A549 (cell line): ENCODE data around the gene PRSS50. TPM values are rescaled to one million over a fixed set of nuclear protein-coding genes. Genes with fewer than 3 reads are reported as not detected.

Experiments
- ATAC-seq, 2 experiments: fragments of 200-7000 bp in 1 of 2; fragments of >200 bp in 1 of 2; cut with Nextera tagmentation in 1 of 2; cut with Tn5 transposase in 1 of 2; 3 replicates each; pipeline versions ENCODE4 v1.8.0 to v1.9.1; 2018 to 2020; ENCODE audit warnings: mild to moderate bottlenecking in 1 of 2, moderate library complexity in 1 of 2
- CTCF ChIA-PET: fragments of 300-600 bp; sonication (Branson Sonifier 250); formaldehyde crosslinking; extraction: SDS; loops from one replicate; lab custom pipeline; 2021; ENCODE audit warnings: antibody characterized with exemption, inconsistent platforms; lab: Yijun Ruan, JAX
- POLR2A ChIA-PET: fragments of 350-600 bp; formaldehyde crosslinking; extraction: SDS; loops from one replicate; lab custom pipeline; 2021; ENCODE audit warnings: antibody characterized with exemption, inconsistent platforms; lab: Yijun Ruan, JAX
- DNase-seq, 2 experiments: peaks; one replicate each; pipeline versions ENCODE4 v3.0.0 to v3.0.0-alpha.2; 2011 to 2016; ENCODE audit warnings: low read depth in 1 of 2, low spot score in 1 of 2
- FAIRE-seq: peaks from 2 replicates; lab custom pipeline; 2011; peaks lifted over from hg19 to GRCh38; lab: Jason Lieb, UNC
- H3K27ac ChIP-seq, 2 experiments: fragments of >200 bp; sonication (Bioruptor Twin); formaldehyde crosslinking; 3 replicates each; pipeline ENCODE4 v1.5.1; 2016 to 2017
- H3K4me1 ChIP-seq: fragments of >200 bp; sonication (Bioruptor Twin); formaldehyde crosslinking; 3 replicates; pipeline ENCODE4 v1.6.1; 2016
- H3K4me2 ChIP-seq: fragments of >200 bp; sonication (Bioruptor Twin); formaldehyde crosslinking; 3 replicates; pipeline ENCODE4 v1.6.1; 2016
- H3K4me3 ChIP-seq: fragments of >200 bp; sonication (Bioruptor Twin); formaldehyde crosslinking; 3 replicates; pipeline ENCODE4 v1.5.1; 2016
- H3K9me3 ChIP-seq: fragments of >200 bp; sonication (Bioruptor Twin); formaldehyde crosslinking; 3 replicates; pipeline ENCODE4 v1.6.1; 2016
- BHLHE40 ChIP-seq: IDR thresholded peaks from 2 replicates; pipeline ENCODE4 v1.6.1; 2012; ENCODE audit warnings: low read depth, low read length, inconsistent platforms
- CBX8 ChIP-seq: fragments of 200-600 bp; sonication (generic); IDR thresholded peaks from 2 replicates; pipeline ENCODE4 v1.6.1; 2016
- CEBPB ChIP-seq, 2 experiments: fragments of >200 bp in 1 of 2; sonication (Bioruptor Twin) in 1 of 2; formaldehyde crosslinking in 1 of 2; IDR thresholded peaks; 2 replicates each; pipeline ENCODE4 v1.6.1; 2012 to 2016
- EHF ChIP-seq: fragments of 250-450 bp; sonication (Bioruptor Pico); IDR thresholded peaks from 2 replicates; pipeline ENCODE4 v1.5.0; 2020; ENCODE audit warnings: mild to moderate bottlenecking
- FOSB ChIP-seq: fragments of 250-450 bp; sonication (Bioruptor Pico); IDR thresholded peaks from 2 replicates; pipeline ENCODE4 v1.5.0; 2020; ENCODE audit warnings: mild to moderate bottlenecking, moderate library complexity
- FOSL2 ChIP-seq, 2 experiments: fragments of 450-650 bp in 1 of 2; fragments of >200 bp in 1 of 2; sonication (Bioruptor Twin) in 1 of 2; formaldehyde crosslinking; IDR thresholded peaks; 2 replicates each; pipeline versions ENCODE4 v1.5.0 to v1.6.1; 2016 to 2020; ENCODE audit warnings: mild to moderate bottlenecking in 1 of 2, moderate library complexity in 1 of 2
- HOXB13 ChIP-seq: fragments of 250-450 bp; sonication (Bioruptor Pico); IDR thresholded peaks from 2 replicates; pipeline ENCODE4 v1.5.0; 2020; ENCODE audit warnings: low read depth, mild to moderate bottlenecking, moderate library complexity
- MAFK ChIP-seq: fragments of 450-650 bp; IDR thresholded peaks from 2 replicates; pipeline ENCODE4 v1.6.1; 2014; ENCODE audit not compliant: partially characterized antibody
- MYC ChIP-seq: IDR thresholded peaks from 2 replicates; pipeline ENCODE4 v1.6.1; 2012; ENCODE audit warnings: mild to moderate bottlenecking, inconsistent platforms, low read length, improper control_type of control experiment, borderline replicate concordance
- POLR2A ChIP-seq: IDR thresholded peaks from 2 replicates; pipeline ENCODE4 v1.6.1; 2012; ENCODE audit warnings: mild to moderate bottlenecking, low read length
- RARB ChIP-seq: fragments of 250-450 bp; sonication (Bioruptor Pico); IDR thresholded peaks from 2 replicates; pipeline ENCODE4 v1.8.0; 2021; ENCODE audit warnings: mild to moderate bottlenecking, moderate library complexity
- RFX5 ChIP-seq: fragments of 450-650 bp; IDR thresholded peaks from 2 replicates; pipeline ENCODE4 v1.7.1; 2014; ENCODE audit warnings: antibody characterized with exemption, mild to moderate bottlenecking, moderate library complexity
- SREBF2 ChIP-seq: fragments of 450-650 bp; IDR thresholded peaks from 2 replicates; pipeline ENCODE4 v1.6.1; 2014; ENCODE audit warnings: mild to moderate bottlenecking, moderate library complexity
- ZC3H11A ChIP-seq: fragments of 450-650 bp; IDR thresholded peaks from 2 replicates; pipeline ENCODE4 v1.6.1; 2014; ENCODE audit warnings: antibody characterized with exemption, mild to moderate bottlenecking
- ZFP36 ChIP-seq: fragments of 450-650 bp; IDR thresholded peaks from 2 replicates; pipeline ENCODE4 v1.6.1; 2014; ENCODE audit warnings: borderline replicate concordance; ENCODE audit not compliant: partially characterized antibody
- ZSCAN20 ChIP-seq: fragments of 250-450 bp; sonication (Bioruptor Pico); IDR thresholded peaks from 2 replicates; pipeline ENCODE4 v1.8.0; 2022; ENCODE audit warnings: mild to moderate bottlenecking, moderate library complexity
- WGBS: methylation state at CpG from one replicate; pipeline ENCODE4 v1.1.6; 2017; ENCODE audit errors: missing lambda C conversion rate; 5-methylcytosine and 5-hydroxymethylcytosine counted together
- polyA plus RNA-seq, 4 experiments: library from polyadenylated mRNA; depleted of rRNA in 3 of 4; stranded (reverse); fragments of >200 nt; fragmentation: RNase III in 1 of 4; extraction: RNeasy Plus Mini Kit Qiagen cat#74134 plus additional on column Dnase treatment in 1 of 4; gene quantifications; 2 replicates in 3 of 4; 3 replicates in 1 of 4; pipeline ENCODE4 v1.2.3, GENCODE V29; 2011 to 2017
- TF ChIP-seq, protein P1 (sequence below): fragments of 200-600 bp; sonication (generic); IDR thresholded peaks from 2 replicates; pipeline ENCODE4 v1.6.1; 2016; ENCODE audit warnings: antibody characterized with exemption, mild to moderate bottlenecking, moderate library complexity
- TF ChIP-seq, protein P2 (sequence below): fragments of 250-450 bp; sonication (Bioruptor Pico); IDR thresholded peaks from 2 replicates; pipeline ENCODE4 v1.5.0; 2021; ENCODE audit warnings: mild to moderate bottlenecking, moderate library complexity, borderline replicate concordance
- TF ChIP-seq, protein P3 (sequence below): fragments of >200 bp; sonication (Bioruptor Twin); formaldehyde crosslinking; IDR thresholded peaks from 2 replicates; pipeline ENCODE4 v1.6.1; 2016

PRSS50 gene
- polyA plus RNA-seq, 2 of the 4 experiments (the other 2 are of a cell fraction), result not detected

DNA sequence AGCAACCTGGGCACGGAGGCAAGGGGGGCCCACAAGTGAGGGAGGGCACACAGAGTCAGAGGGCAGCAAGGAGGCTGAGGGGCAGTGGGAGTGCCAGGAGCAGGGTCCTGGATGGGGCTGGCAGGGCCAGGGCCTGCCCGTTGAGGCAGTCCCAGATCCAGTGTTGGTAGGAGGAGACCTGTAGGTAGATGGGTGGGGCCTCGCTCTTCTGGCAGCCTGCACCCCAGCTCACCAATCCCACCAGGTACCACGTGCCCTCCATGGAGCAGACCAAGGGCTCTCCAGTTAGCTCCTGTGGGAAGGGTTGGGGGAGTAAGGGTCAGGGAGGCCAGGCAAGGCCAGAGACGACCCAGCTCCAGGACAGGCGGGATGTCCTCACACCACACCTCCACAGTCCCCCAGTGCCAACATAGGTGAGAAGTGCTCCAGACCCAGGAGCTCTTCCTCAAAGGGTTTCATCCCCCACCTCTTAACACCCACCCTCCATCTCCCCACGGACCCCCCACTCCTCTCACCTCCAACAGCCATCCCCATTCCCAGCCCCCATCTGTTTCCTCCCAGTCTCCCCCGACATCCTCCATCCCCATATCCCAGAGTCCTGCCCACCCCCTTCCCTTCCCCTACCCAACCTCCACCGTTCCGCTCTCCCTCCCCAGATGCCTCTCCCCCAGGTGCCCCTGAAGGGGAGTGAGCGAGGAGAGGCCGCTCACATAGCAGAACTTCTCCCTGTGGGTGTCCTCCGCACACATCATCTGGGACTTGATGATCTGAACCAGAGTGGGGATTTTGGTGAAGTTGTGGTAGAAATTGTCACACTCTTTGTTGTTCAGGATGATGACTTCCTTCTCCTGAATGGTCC is 5.2 kb downstream of the PRSS50 start:
- 80% methylated on average over 7 of the region's 13 CpGs for WGBS
- no peak overlapping the region for H3K4me3 ChIP-seq
- no peaks in the 10 kb centered on the region; the same call in 2 of the 3 replicates for H3K4me1 ChIP-seq
- TF ChIP-seq MYC, result no peak
- TF ChIP-seq EHF (CRISPR knock-in tag), result no peak
- TF ChIP-seq, protein P1, sequence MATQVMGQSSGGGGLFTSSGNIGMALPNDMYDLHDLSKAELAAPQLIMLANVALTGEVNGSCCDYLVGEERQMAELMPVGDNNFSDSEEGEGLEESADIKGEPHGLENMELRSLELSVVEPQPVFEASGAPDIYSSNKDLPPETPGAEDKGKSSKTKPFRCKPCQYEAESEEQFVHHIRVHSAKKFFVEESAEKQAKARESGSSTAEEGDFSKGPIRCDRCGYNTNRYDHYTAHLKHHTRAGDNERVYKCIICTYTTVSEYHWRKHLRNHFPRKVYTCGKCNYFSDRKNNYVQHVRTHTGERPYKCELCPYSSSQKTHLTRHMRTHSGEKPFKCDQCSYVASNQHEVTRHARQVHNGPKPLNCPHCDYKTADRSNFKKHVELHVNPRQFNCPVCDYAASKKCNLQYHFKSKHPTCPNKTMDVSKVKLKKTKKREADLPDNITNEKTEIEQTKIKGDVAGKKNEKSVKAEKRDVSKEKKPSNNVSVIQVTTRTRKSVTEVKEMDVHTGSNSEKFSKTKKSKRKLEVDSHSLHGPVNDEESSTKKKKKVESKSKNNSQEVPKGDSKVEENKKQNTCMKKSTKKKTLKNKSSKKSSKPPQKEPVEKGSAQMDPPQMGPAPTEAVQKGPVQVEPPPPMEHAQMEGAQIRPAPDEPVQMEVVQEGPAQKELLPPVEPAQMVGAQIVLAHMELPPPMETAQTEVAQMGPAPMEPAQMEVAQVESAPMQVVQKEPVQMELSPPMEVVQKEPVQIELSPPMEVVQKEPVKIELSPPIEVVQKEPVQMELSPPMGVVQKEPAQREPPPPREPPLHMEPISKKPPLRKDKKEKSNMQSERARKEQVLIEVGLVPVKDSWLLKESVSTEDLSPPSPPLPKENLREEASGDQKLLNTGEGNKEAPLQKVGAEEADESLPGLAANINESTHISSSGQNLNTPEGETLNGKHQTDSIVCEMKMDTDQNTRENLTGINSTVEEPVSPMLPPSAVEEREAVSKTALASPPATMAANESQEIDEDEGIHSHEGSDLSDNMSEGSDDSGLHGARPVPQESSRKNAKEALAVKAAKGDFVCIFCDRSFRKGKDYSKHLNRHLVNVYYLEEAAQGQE, result no peak
- H3K27ac ChIP-seq, result no peak overlapping the region
- ChIA-PET CTCF (interaction anchor here (1.0 kb wide), 1 partner anchor 154 kb away, joined by 3 read pairs; no protein-coding TSS in a partner anchor), POLR2A (no interaction called here)
- H3K9me3 ChIP-seq, result no peaks in the 10 kb centered on the region
- H3K4me2 ChIP-seq, result no peak overlapping the region
- ATAC-seq (no peak), FAIRE-seq (no peak), DNase-seq (no peak)

DNA sequence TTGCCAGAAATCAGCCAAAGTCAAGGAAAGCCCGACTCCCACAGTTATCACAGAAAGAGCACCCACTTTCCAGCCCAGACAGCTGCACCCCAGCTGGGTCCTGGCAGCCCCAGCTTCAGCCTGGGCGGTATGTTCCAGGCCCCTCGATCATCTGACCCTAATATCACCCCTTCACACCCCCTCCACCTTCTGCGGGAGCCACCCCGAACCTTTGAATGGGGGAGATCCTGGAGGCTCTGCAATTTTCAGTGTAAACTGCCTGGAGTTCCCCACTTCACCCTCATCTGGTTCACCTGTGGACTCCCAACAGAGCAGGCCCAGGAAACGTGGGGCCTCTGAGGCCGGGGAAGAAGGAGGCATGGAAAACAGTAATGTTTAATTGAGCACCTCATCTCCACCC is 5.9 kb downstream of the PRSS50 start:
- ChIA-PET POLR2A (no interaction called here), CTCF (interaction anchor here (1.0 to 7.0 kb wide), 2 partner anchors 155 to 183 kb away, joined by 3 to 46 read pairs; no protein-coding TSS in a partner anchor)
- DNase-seq, result no peak
- Histone ChIP-seq H3K4me3 (no peak overlapping the region), H3K9me3 (no peaks in the 10 kb centered on the region), H3K4me1 (no peaks in the 10 kb centered on the region; the same call in 2 of the 3 replicates)
- no peak for ATAC-seq
- TF ChIP-seq BHLHE40 (no peak), FOSL2 (IDR thresholded peaks at IDR 0.05) (no peak), FOSL2 (CRISPR knock-in tag; IDR thresholded peaks at IDR 0.05) (no peak), CBX8 (no peak), RFX5 (no peak), MAFK (no peak), ZSCAN20 (CRISPR knock-in tag) (no peak), SREBF2 (no peak), HOXB13 (CRISPR knock-in tag) (no peak), POLR2A (no peak), ZFP36 (no peak), RARB (CRISPR knock-in tag) (no peak), ZC3H11A (no peak), CEBPB (IDR thresholded peaks at IDR 0.05) (no peak), FOSB (CRISPR knock-in tag) (no peak)
- TF ChIP-seq, protein P2, sequence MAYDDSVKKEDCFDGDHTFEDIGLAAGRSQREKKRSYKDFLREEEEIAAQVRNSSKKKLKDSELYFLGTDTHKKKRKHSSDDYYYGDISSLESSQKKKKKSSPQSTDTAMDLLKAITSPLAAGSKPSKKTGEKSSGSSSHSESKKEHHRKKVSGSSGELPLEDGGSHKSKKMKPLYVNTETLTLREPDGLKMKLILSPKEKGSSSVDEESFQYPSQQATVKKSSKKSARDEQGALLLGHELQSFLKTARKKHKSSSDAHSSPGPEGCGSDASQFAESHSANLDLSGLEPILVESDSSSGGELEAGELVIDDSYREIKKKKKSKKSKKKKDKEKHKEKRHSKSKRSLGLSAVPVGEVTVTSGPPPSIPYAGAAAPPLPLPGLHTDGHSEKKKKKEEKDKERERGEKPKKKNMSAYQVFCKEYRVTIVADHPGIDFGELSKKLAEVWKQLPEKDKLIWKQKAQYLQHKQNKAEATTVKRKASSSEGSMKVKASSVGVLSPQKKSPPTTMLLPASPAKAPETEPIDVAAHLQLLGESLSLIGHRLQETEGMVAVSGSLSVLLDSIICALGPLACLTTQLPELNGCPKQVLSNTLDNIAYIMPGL (CRISPR knock-in tag), result no peak
- TF ChIP-seq, protein P3, sequence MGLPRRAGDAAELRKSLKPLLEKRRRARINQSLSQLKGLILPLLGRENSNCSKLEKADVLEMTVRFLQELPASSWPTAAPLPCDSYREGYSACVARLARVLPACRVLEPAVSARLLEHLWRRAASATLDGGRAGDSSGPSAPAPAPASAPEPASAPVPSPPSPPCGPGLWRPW, result no peak
- TF ChIP-seq, all 56 proteins: peak for 0
- 71% methylated on average over 6 of the region's 7 CpGs for WGBS
- Histone ChIP-seq H3K27ac (no peak overlapping the region), H3K4me2 (no peak overlapping the region)
- FAIRE-seq, result no peak
